ENCODE results near the gene B3GNT2.

- TF ChIP-seq CTCF (IDR thresholded peaks at IDR 0.05) (no peak), POLR2A (IDR thresholded peaks at IDR 0.05) (no peak)
Measured at GRCh38 chr2:62156861-62157496, 38.9 kb upstream of the B3GNT2 start.
